ENCODE measurements around the gene TTBK2.
A peak's percentile ranks its signal among the peaks of the same experiment; 100 is the strongest.
"Not testable (repeated sequence)": the region's sequence is repeated elsewhere in the genome, so short reads cannot be mapped to it uniquely, and the experiment has no call there.

The TTBK2 gene

DNA sequence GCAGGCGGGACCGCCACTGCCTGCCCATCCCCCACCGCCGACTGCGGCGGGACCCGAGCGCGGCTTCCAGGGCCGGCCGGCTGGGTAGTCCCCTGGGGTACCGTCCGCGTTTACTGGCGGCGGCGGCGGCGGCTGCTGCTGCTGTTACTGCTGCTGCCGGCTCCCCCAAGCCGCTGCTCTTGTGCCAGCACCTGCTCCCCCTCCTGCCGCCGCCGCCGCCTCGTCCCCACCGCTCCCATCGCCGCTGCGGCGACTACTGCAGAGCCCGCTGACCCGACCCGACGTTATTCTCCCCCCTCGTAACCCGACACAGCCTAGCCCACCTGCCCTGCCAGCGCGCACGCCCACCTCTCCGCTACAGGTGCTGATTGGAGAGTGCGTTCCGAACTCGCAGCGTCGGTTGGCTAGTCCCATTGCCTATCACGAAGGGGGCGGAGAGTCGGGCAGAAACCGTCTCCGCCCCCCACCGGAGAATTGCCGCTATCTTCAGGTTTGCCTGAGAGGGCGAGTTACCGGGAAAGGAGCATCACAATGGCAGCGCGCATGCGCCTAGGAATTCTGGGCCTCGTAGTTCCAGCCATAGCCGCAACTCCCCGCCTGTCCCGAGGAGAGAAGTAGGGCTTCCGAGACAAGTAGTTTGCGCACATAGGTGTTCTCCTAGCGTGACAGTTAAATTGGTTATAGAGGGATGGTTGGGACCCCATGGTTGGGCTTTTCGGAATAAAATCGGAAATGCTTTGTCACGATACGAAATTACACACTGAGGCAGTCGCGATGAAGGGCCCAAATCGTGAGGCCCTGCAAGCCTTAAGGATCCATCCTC, at the start of gene TTBK2:
TTBK2 (minus strand) TSS at position 260 of the 823 bp plus-strand sequence. CDS start 42,161 bp downstream, outside the sequence.
- peak; percentile 98 for DNase-seq

DNA sequence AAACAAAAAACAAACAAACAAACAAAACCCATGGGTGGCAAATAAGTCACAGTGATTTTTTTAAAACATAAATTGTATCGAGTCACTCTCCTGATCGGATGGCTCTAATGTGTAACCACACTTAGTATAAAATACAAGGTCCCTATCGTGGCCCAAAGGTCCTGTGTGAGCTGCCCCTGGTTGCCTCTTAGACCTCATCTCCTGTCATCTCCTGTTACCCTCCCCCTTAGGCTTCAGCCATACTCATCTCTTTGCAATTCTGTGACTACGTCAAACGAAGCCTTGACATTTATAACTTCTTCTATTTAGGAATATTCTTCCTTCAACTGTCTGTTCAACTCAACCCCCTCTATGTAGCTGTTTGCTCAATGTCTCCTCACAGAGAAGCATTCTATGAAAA, 43.9 kb upstream of the TTBK2 start:
- DNase-seq: no peak

DNA sequence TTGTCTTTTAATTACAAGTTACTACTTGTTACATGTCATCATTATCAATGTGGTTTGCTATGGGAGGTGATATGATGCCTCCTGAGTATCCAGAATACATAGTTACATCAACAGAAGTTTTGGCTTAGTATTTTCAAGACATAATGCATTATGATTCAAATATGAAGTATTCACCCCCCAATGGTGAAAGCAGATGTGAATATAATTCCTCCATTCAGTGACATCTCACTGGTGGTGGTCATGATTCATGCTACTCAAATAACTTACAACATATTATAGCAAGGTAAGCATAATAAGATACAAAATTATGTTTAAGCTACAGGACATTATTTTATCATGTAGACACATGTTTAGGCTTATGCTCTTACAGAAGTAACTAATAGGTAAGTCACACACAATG, 34.9 kb upstream of the TTBK2 start:
- DNase-seq: no peak

DNA sequence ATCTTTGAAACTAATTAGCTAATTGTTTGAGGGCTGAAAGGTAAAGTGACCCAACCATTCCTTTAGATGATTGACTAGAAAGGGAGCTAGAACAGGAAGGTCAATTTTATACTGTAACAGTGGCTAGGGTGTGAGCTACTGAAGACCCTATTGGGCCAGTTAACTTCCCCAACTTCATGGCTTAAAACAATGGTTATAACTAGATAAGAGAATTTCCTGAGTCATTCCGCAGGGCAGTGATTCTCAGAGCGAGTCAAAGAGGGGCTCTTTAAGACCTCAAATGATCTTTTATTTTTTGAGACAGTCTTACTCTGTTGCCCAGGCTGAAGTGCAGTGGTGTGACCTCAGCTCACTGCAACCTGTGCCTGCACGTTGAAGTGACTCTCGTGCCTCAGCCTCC, 33.7 kb upstream of the TTBK2 start:
- no peak for DNase-seq

DNA sequence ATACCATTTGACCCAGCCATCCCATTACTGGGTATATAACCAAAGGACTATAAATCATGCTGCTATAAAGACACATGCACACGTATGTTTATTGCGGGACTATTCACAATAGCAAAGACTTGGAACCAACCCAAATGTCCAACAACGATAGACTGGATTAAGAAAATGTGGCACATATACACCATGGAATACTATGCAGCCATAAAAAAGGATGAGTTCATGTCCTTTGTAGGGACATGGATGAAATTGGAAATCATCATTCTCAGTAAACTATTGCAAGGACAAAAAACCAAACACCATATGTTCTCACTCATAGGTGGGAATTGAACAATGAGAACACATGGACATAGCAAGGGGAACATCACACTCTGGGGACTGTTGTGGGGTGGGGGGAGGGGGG, 28.3 kb upstream of the TTBK2 start:
- not testable (repeated sequence) for DNase-seq

DNA sequence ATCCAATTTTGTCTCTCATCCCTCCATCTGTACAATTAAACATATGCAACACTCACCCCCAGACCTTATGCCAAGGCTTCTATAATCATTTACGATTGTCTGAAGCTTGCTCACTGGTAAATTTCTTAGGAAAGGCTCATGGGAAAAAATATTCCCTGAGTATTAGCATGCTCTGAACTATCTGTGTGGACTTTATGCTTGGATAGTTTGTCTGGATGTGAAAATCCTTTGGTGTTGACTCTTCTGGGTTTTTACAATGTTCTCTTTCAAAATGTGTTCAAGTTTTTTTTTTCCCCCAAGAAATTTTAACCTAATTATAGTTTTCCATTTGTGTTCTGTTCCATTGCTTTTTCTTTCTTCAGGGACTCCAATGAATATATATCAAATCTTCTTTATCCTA, 19.9 kb upstream of the TTBK2 start:
- no peak for DNase-seq

DNA sequence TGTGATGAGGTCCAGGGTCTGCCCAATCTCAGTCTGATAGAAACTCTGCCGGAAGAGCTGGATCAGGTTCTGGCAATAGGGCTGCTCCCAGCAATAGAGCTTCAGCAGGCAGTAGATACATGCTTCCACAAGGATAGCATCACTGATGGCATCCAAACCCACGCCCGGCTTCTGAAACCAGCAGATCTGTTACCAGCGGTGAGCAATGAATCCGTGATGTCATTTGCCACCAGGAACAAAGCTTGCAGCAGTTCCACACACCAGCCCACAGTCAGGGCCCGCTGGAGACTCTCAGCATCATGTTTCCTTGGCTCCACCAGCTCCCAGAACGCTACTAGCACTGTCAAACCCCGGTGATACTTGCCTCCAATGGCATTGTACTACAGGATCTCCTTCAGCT, 19.3 kb upstream of the TTBK2 start:
- no peak for DNase-seq

DNA sequence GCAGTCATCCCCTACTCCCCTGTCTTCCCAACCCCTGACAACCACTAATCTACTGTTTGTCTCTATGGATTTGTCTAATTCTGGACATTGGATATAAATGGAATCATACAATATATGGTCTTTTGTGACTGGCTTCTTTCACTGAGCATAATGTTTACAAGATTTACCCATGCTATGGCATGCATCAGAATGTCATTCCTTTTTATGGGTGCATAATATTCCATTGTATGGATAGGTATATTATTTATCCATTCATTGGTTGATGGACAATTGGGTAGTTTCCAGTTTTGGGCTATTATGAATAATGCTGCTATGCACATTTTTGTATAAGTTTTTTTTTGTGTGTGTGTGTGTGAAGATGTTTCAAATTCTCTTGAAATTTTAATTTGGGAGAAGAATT, 16.6 kb upstream of the TTBK2 start:
- no peak for DNase-seq

DNA sequence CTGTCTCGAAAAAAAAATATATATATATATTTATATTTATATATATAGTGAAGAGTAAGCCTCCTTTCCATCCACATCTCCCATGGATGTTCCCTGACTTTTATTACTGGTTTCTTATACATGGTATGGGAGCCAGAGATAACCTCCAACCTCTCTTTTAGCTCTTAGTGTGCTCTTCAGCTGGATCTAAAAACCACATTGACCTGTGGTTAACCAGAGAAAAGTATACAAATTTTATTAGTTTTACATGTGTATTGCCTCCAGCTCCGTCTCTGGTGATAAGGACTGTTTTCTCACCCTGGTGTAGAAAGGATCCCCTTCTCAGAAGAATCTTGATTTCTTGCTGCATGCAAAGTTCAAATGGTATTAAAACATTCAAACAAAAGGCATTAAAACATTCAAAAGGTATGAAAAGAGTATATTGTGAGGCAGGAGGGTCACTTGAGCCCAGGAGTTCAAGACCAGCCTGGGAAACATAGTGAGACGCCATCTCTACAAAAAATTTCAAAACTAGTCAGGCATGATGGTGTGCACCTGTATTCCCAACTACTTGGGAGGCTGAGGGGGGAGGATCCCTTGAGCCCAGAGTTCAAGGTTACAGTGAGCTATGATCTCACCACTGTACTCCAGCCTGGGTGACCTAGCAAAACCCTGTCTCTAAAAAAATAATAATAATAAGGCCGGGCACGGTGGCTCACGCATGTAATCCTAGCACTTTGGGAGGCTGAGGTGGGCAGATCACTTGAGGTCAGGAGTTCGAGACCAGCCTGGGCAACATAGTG, 13.5 kb upstream of the TTBK2 start:
- no peak for DNase-seq

DNA sequence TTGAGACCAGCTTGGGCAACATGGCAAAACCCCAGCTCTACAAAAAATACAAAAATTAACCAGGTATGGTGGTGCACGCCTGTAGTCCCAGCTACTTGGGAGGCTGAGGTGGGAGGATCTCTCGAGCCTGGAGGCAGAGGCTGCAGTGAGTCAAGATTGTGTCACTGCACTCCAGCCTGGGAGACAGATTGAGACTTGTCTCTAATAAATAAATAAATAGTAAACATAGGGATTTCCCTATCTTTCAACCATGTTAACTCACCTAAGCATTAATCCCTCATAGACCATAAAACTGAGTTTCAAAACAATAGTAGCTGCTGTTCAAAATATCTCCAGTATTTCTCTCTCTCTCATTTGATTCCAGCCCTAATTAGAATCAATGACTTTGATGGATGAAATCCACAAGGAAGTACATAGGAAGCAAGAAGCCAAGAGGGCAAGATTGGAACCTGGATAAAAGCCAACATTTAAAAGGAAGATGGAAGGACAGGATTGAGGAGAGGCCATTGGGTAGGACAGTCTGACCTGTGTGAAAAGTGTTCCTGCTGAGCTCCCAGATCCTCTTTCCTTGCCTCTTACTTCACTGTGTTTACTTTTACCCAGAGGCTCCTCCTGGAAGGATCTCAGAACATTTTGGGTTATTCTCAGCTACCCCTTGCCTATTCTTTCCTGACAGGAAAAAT, 12.4 kb upstream of the TTBK2 start:
- DNase-seq: no peak

DNA sequence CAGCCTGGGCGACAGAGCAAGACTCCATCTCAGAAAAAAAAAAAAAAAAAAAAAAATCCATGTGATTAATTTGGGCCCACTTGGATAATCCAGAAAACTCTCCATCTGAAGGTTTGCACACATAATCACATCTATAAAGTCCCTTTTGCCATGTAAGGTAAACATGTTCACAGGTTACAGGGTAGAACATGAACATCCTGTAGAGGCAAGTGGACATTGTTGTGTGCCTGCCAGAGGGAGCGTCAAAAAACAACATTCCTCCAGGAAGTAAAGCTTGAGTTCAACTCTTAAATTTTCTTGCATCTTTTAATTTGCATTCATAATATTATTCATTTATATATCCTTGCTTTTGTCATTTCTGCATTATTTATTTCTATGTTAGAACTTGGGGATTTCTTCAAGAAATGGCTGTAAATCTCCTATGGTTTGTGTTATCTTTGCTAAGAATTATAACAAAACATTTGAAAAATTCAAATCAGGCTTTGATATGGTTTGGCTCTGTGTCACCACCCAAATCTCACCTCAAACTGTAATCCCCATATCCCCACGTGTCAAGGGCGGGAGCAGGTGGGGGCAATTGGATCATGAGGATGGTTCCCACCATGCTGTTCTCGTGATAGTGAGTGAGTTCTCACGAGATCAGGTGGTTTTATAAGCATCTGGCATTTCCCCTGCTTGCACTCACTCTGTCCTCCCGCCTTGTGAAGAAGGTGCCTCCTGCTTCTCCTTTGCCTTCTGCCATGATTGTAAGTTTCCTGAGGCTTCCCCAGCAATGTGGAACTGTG, 11.3 kb upstream of the TTBK2 start:
- DNase-seq: no peak

DNA sequence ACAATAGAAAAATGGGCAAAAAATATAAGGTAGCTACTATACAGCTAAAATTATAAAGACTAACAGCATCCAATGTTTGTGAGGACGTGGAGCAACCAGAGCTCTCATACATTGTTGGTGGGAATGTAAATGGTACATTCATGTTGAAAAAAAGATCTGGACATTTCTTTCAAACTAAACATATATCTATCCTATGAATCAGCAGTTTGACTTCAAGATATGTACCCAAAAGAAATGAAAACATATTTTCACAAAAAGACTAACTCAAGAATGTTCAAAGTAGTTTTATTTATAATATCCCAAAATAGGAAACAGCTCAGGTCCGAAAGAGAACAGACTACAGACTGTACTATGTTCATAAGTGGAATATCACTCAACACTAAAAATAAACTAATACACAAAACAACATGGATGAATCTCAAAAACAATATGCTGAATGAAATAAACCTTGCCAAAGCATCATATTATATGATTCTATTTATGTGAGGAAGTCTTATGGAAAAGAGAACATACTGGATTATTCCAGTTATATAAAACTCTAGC, 8.8 kb upstream of the TTBK2 start:
- DNase-seq: no peak

DNA sequence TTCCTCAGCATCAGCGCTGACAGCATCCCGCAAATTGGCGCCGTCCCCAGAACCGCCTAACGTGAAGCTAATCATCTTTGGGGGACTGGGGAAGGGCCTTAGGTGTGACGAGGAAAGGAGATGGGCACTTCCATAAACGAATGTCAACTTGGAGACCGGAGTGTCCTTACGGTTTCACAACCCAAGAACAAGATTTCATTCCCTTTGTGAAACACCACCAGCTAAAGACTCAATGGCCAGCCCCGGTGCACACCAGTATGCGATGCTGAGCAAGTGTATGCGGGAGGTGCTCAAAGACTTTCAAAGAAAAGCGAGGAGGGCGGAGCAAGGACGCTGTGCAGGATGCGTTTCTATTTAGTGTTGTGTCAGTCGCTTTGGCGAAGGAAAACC, 759 bp upstream of the TTBK2 start:
- DNase-seq: peak; percentile 36

DNA sequence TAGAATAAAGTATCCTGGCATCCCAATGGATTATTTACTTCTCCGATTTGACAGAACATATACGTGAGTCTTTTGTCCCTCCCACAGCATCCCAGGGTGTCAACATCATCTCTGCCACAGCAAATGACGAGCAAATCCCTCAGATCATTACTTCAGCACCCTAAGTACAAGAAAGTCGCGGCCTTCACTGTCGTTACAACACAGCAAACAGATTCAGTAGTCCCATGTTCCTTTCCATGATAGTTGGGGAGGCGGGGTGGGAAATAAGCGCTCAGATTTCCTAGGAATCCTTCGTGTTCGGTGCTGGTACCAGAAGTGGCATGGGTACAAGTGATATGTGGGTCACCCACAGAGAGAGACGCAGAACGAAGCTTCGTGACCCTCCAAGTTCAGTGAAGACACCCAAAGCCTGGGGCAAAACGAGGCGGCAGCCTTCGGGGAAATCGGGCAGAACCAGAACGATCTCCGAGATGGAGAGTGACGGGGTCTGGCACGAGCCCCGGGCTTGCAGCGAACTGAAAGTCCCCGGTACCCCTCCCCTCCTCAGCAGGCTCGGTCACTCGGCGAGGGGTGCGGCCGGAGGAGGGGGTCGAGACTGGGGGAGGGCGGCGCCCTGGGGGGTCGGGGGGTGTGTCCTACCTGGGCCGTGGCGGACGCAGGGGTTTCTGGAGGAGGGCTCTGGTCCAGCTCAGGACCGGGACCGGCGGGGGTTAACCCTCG, 619 bp downstream of the TTBK2 start:
- DNase-seq: peak; percentile 50

DNA sequence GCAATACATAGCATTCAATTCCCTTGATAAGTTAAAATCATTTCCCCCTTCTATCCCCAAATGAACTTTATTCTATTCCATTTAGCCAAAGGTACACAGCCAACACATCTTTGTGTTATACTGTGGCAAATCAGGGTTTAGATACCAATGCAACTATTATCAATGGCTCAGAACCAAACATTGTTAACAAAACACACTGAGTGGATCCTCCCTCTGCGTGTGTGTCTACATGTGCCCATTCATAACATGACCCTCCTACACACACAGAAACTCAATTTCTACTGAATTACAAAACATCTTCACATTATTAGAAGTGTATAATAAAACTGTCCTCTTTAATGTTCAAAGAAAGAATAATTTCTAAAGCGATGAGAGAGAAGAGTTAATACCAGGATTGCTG, 1.3 kb downstream of the TTBK2 start:
- DNase-seq: no peak

DNA sequence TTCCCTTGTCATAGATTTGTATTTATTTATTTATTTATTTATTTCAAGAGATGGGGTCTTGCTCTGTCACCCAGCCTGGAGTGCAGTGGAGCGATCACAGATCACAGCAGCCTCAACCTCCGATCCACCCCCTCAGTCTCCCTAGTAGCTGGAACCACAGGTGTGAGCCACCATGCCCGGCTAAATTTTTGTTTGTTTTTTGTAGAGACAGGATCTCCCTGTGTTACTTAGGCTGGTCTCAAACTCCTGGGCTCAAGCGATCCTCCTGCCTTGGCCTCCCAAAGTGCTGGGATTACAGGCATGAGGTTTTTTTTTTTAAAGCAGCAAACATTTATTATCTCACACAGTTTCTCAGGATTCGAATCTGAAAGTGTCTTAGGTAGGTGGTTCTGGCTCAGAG, 2.5 kb downstream of the TTBK2 start:
- DNase-seq: no peak

DNA sequence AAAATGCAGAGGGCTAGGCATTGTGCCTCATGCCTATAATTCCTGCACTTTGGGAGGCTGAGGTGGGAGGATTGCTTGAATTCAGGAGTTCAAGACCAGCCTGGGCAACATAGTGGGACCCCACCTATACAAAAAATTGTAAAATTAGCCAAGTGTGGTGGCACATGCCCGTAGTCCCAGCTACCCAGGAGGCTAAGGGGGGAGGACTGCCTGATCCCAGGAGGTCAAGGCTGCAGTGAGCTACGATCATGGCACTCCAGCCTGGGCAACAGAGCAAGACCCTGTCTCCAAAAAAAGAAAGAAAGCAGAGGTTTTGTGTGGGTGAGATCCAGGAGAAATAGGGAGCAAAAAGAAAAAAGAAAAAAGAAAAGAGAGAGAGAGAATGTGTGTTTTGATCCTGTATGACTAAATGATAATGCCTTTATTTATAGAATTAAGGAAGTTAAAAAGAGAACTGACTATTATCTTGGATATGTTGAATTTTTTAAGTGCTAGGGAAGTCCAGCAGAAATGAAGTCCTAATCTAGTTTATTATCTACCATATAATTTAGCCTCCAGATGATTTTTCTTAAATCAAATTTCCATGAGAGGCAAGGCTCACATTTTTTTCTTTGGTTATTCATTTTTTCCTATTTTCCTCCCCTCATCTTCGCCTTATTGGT, 4.8 kb downstream of the TTBK2 start:
- DNase-seq: no peak

DNA sequence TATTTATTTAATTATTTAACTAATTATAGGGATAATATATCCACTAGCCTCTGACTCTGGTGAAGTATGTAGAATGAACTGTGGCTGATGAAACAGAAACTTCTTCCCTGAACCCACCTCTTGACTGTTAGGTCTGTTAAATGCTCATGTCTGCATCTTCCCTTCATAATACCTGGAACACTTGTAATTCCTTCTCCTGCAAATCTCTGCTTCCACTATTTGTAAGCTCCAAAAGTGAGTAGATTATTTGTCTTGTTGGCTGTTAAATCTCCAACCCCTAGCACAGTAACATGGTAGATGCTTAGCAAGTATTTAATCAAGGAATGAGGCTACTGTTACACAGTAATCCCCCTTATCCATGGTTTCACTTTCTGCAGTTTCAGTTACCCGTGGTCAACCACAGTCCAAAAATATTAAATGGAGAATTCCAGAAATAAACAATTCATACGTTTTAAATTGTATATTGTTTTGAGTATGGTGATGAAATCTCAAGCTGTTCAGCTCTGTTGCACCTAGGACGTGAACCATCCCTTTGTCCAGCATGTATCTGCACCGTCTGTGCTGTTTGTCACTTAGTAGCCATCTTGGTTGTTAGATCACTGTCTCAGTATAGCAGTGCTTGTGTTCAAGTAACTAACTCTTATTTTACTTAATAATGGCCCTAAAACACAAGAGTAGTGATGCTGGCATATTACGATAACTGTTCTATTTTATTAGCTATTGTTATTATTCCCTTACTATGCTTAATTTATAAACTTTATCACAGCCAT, 5.7 kb downstream of the TTBK2 start:
- DNase-seq: no peak

DNA sequence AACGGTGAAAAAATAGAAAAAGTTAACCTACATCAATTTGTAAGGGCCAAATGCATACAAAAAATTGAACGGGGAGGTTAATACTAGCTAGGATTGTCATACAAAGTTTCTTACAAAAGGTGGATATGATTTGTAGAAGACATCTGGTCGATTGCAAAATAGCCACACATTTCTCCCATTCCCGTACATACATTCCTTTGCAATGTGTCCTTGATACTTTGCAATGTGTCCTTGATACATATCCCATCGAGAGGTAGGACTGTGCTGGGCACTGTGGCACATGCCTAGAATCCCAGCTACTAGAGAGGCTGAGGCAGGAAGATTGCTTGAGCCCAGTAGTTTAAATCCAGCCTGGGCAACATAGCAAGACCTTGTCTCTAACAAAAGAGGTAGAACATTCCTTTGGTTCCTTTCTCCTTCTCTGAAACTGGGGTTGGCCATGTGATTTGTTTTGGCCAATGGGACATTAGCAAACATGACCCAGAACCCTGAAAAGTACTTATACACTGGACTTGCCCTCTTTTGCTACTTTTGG, 9.5 kb downstream of the TTBK2 start:
- no peak for DNase-seq

DNA sequence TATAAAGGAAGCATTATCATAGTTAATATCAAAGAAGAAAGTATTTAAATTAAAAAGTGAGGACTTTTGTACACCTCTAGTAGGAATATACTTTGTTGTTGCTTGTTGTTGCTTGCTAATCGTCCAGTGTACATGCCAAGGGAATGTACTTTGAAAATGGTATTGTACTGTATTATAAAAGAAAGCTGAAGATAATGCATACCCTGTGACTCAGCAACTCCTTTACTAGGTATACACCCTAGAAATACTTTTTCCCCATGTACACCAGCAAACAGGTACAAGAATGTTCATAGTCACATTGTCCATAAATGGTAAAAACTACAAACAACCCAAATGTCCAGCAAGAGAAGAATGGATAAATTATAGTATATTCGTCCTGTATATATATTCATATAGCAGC, 12.0 kb downstream of the TTBK2 start:
- no peak for DNase-seq

Measured in DMS53 (cell line).